Measurements from ENCODE around the gene DCAF17.

Gene DCAF17

GRCh38 chr2:171389325-171389724 lies 44.7 kb upstream of the DCAF17 start:
- WGBS, 2 donors (ENCODE audit: extremely low coverage in 2 of 2, insufficient read length in 2 of 2, insufficient replicate concordance in 1 of 2): no CpG with 5 or more reads among the region's 1 CpG
- no peak overlapping the region for H2AK5ac ChIP-seq (ENCODE audit: low read depth, low read length)
- no peak overlapping the region for H2BK15ac ChIP-seq (ENCODE audit: low read length)
- H4K91ac ChIP-seq (ENCODE audit: low read depth, low read length, poor library complexity): no peak overlapping the region
- peaks cover 0 to 6% of the 10 kb centered on the region in 2 donors for H3K4me1 ChIP-seq (ENCODE audit: control insufficient read depth in 2 of 2, insufficient read depth in 1 of 2, low read depth in 1 of 2, low read length in 2 of 2)
- H3K79me1 ChIP-seq (ENCODE audit: low read depth, low read length): peaks cover 2% of the 10 kb centered on the region
- H2AFZ ChIP-seq (ENCODE audit: low read length): no peak overlapping the region
- H3K9ac ChIP-seq (ENCODE audit: low read depth, low read length, poor library complexity): no peak overlapping the region
- H4K8ac ChIP-seq (ENCODE audit: low read depth, low read length): no peak overlapping the region
- no peak overlapping the region for H2BK12ac ChIP-seq (ENCODE audit: low read length)
- H3K27me3 ChIP-seq (ENCODE audit: control insufficient read depth in 3 of 3, insufficient read depth in 3 of 3, low read depth in 1 of 3, low read length in 3 of 3): no peaks in the 10 kb centered on the region
- no peak overlapping the region for H3K27ac ChIP-seq (replicated peaks; ENCODE audit: low read length)
- H3K23ac ChIP-seq (ENCODE audit: low read depth, low read length, poor library complexity): no peak overlapping the region
- DNase-seq (ENCODE audit: low spot score): no peak
- H3K4me3 ChIP-seq (ENCODE audit: low read length in 2 of 2): no peak overlapping the region
- H3K14ac ChIP-seq (ENCODE audit: low read length): no peak overlapping the region
- no peak overlapping the region for H2BK120ac ChIP-seq (ENCODE audit: low read depth, low read length)
- H2BK5ac ChIP-seq (ENCODE audit: low read length): no peak overlapping the region
- no peak overlapping the region for H3K4ac ChIP-seq (ENCODE audit: low read length)
- H3K36me3 ChIP-seq (replicated peaks in 1 of 2; ENCODE audit: control insufficient read depth in 2 of 2, insufficient read depth in 2 of 2, low read length in 2 of 2): no peaks in the 10 kb centered on the region
- no peaks in the 10 kb centered on the region for H3K9me3 ChIP-seq (replicated peaks in 1 of 2; ENCODE audit: control insufficient read depth in 2 of 2, insufficient read depth in 1 of 2, low read depth in 1 of 2, low read length in 2 of 2)
- no peak overlapping the region for H3K18ac ChIP-seq (ENCODE audit: low read length)
- H3K4me2 ChIP-seq (ENCODE audit: insufficient read depth, low read length, poor library complexity, severe bottlenecking): no peak overlapping the region

DNA sequence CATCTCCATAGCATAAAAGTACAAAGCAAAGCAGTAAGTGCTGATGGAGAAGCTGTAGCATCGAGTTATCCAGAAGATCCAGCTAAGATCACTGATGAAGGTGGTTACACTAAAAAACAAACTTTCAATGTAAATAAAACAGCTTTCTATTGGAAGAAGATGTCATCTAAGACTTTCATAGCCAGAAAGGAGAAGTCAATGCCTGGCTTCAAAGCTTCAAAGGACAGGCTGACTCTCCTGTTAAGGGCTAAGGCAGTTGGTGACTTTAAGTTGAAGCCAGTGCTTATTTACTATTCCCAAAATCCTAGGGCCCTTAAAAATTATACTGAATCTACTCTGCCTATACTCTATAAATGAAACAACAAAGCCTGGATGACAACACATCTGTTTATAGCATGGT lies 44.2 kb upstream of the DCAF17 start:
- no peak overlapping the region for H2BK5ac ChIP-seq (ENCODE audit: low read length)
- no CpG with 5 or more reads among the region's 1 CpG for WGBS, 2 donors (ENCODE audit: extremely low coverage in 2 of 2, insufficient read length in 2 of 2, insufficient replicate concordance in 1 of 2)
- H3K14ac ChIP-seq (ENCODE audit: low read length): no peak overlapping the region

DNA sequence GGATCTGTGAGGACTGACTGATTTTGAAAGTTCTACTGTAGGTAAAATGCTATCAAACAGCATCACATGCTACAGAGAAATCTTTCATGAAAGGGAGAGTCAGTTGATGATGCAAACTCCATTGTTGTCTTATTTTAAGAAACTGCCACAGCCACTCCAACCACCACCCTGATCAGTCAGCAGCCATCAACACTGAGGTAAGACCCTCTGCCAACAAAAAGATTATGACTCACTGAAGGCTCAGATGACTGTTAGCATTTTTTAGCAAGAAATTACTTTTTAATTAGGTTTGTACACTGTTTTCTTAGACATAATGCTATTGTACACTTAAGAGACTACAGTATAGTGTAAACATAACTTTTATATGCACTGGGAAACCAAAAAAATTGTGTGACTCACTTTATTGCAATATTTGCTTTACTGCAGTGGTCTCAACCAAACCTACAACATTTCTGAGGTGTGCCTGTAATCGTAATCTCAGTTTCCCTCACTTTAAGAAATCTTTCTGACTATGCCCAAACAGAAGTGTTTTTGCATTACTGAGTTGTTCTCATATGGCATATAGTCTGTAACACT lies 43.0 kb upstream of the DCAF17 start:
- Histone ChIP-seq H3K9ac (ENCODE audit: low read depth, low read length, poor library complexity) (no peak overlapping the region), H3K23ac (ENCODE audit: low read depth, low read length, poor library complexity) (no peak overlapping the region), H2BK15ac (ENCODE audit: low read length) (no peak overlapping the region), H2BK120ac (ENCODE audit: low read depth, low read length) (no peak overlapping the region), H3K4me3 (ENCODE audit: low read length in 2 of 2) (no peak overlapping the region), H2AK5ac (ENCODE audit: low read depth, low read length) (no peak overlapping the region), H2AFZ (ENCODE audit: low read length) (no peak overlapping the region), H3K9me3 (replicated peaks in 1 of 2; ENCODE audit: control insufficient read depth in 2 of 2, insufficient read depth in 1 of 2, low read depth in 1 of 2, low read length in 2 of 2) (no peaks in the 10 kb centered on the region), H2BK5ac (ENCODE audit: low read length) (no peak overlapping the region), H3K4me1 (ENCODE audit: control insufficient read depth in 2 of 2, insufficient read depth in 1 of 2, low read depth in 1 of 2, low read length in 2 of 2) (peaks cover 0 to 6% of the 10 kb centered on the region in 2 donors), H3K79me1 (ENCODE audit: low read depth, low read length) (peaks cover 2% of the 10 kb centered on the region), H3K4ac (ENCODE audit: low read length) (no peak overlapping the region), H3K4me2 (ENCODE audit: insufficient read depth, low read length, poor library complexity, severe bottlenecking) (no peak overlapping the region), H4K8ac (ENCODE audit: low read depth, low read length) (no peak overlapping the region), H2BK12ac (ENCODE audit: low read length) (no peak overlapping the region), H3K27me3 (ENCODE audit: control insufficient read depth in 3 of 3, insufficient read depth in 3 of 3, low read depth in 1 of 3, low read length in 3 of 3) (no peaks in the 10 kb centered on the region), H3K14ac (ENCODE audit: low read length) (no peak overlapping the region), H3K36me3 (replicated peaks in 1 of 2; ENCODE audit: control insufficient read depth in 2 of 2, insufficient read depth in 2 of 2, low read length in 2 of 2) (no peaks in the 10 kb centered on the region), H3K27ac (replicated peaks; ENCODE audit: low read length) (no peak overlapping the region), H3K18ac (ENCODE audit: low read length) (no peak overlapping the region), H4K91ac (ENCODE audit: low read depth, low read length, poor library complexity) (no peak overlapping the region)
- no CpG with 5 or more reads among the region's 1 CpG for WGBS, 2 donors (ENCODE audit: extremely low coverage in 2 of 2, insufficient read length in 2 of 2, insufficient replicate concordance in 1 of 2)
- no peak for DNase-seq (ENCODE audit: low spot score)

More for the DNA sequence above, 44.2 kb upstream of the DCAF17 start:
- H3K9ac ChIP-seq (ENCODE audit: low read depth, low read length, poor library complexity): no peak overlapping the region
- no peak overlapping the region for H4K8ac ChIP-seq (ENCODE audit: low read depth, low read length)
- no peak overlapping the region for H3K23ac ChIP-seq (ENCODE audit: low read depth, low read length, poor library complexity)
- peaks cover 2% of the 10 kb centered on the region for H3K79me1 ChIP-seq (ENCODE audit: low read depth, low read length)
- H3K4ac ChIP-seq (ENCODE audit: low read length): no peak overlapping the region
- DNase-seq (ENCODE audit: low spot score): no peak
- no peak overlapping the region for H3K4me2 ChIP-seq (ENCODE audit: insufficient read depth, low read length, poor library complexity, severe bottlenecking)
- H3K27me3 ChIP-seq (ENCODE audit: control insufficient read depth in 3 of 3, insufficient read depth in 3 of 3, low read depth in 1 of 3, low read length in 3 of 3): no peaks in the 10 kb centered on the region
- H3K18ac ChIP-seq (ENCODE audit: low read length): no peak overlapping the region
- H2AFZ ChIP-seq (ENCODE audit: low read length): no peak overlapping the region
- H2BK120ac ChIP-seq (ENCODE audit: low read depth, low read length): no peak overlapping the region
- H3K36me3 ChIP-seq (replicated peaks in 1 of 2; ENCODE audit: control insufficient read depth in 2 of 2, insufficient read depth in 2 of 2, low read length in 2 of 2): no peaks in the 10 kb centered on the region
- no peak overlapping the region for H3K4me3 ChIP-seq (ENCODE audit: low read length in 2 of 2)
- H3K4me1 ChIP-seq (ENCODE audit: control insufficient read depth in 2 of 2, insufficient read depth in 1 of 2, low read depth in 1 of 2, low read length in 2 of 2): peaks cover 0 to 6% of the 10 kb centered on the region in 2 donors
- H2AK5ac ChIP-seq (ENCODE audit: low read depth, low read length): no peak overlapping the region
- no peak overlapping the region for H3K27ac ChIP-seq (replicated peaks; ENCODE audit: low read length)
- no peak overlapping the region for H2BK12ac ChIP-seq (ENCODE audit: low read length)
- H3K9me3 ChIP-seq (replicated peaks in 1 of 2; ENCODE audit: control insufficient read depth in 2 of 2, insufficient read depth in 1 of 2, low read depth in 1 of 2, low read length in 2 of 2): no peaks in the 10 kb centered on the region
- H4K91ac ChIP-seq (ENCODE audit: low read depth, low read length, poor library complexity): no peak overlapping the region
- no peak overlapping the region for H2BK15ac ChIP-seq (ENCODE audit: low read length)

GRCh38 chr2:171391532-171391931 lies 42.5 kb upstream of the DCAF17 start:
- Histone ChIP-seq H3K14ac (ENCODE audit: low read length) (no peak overlapping the region), H3K9ac (ENCODE audit: low read depth, low read length, poor library complexity) (no peak overlapping the region), H3K79me1 (ENCODE audit: low read depth, low read length) (peaks cover 2% of the 10 kb centered on the region), H2AK5ac (ENCODE audit: low read depth, low read length) (no peak overlapping the region), H2BK120ac (ENCODE audit: low read depth, low read length) (no peak overlapping the region), H2BK12ac (ENCODE audit: low read length) (no peak overlapping the region), H3K4me3 (ENCODE audit: low read length in 2 of 2) (no peak overlapping the region), H3K36me3 (replicated peaks in 1 of 2; ENCODE audit: control insufficient read depth in 2 of 2, insufficient read depth in 2 of 2, low read length in 2 of 2) (no peaks in the 10 kb centered on the region), H3K23ac (ENCODE audit: low read depth, low read length, poor library complexity) (no peak overlapping the region), H3K4me2 (ENCODE audit: insufficient read depth, low read length, poor library complexity, severe bottlenecking) (no peak overlapping the region), H3K9me3 (replicated peaks in 1 of 2; ENCODE audit: control insufficient read depth in 2 of 2, insufficient read depth in 1 of 2, low read depth in 1 of 2, low read length in 2 of 2) (no peaks in the 10 kb centered on the region), H2AFZ (ENCODE audit: low read length) (no peak overlapping the region), H3K4ac (ENCODE audit: low read length) (no peak overlapping the region), H3K18ac (ENCODE audit: low read length) (no peak overlapping the region), H4K8ac (ENCODE audit: low read depth, low read length) (no peak overlapping the region), H2BK5ac (ENCODE audit: low read length) (no peak overlapping the region), H2BK15ac (ENCODE audit: low read length) (no peak overlapping the region), H3K27ac (replicated peaks; ENCODE audit: low read length) (no peak overlapping the region), H3K27me3 (ENCODE audit: control insufficient read depth in 3 of 3, insufficient read depth in 3 of 3, low read depth in 1 of 3, low read length in 3 of 3) (no peaks in the 10 kb centered on the region), H3K4me1 (ENCODE audit: control insufficient read depth in 2 of 2, insufficient read depth in 1 of 2, low read depth in 1 of 2, low read length in 2 of 2) (peaks cover 0 to 6% of the 10 kb centered on the region in 2 donors), H4K91ac (ENCODE audit: low read depth, low read length, poor library complexity) (no peak overlapping the region)
- no CpG with 5 or more reads among the region's 2 CpGs for WGBS, 2 donors (ENCODE audit: extremely low coverage in 2 of 2, insufficient read length in 2 of 2, insufficient replicate concordance in 1 of 2)
- DNase-seq (ENCODE audit: low spot score): no peak

Measured in neuronal stem cell (in vitro differentiated cells).